T-cell (primary cell): ENCODE results near the gene CXXC5. TPM values are rescaled to one million over a fixed set of nuclear protein-coding genes. Genes with fewer than 3 reads are reported as not detected.

Experiments
- ATAC-seq, 4 experiments: fragments of 200-7000 bp in 3 of 4; fragments of 150-1000 bp in 1 of 4; cut with Tn5 transposase; replicated peaks in 1 of 4; 1 replicate in 3 of 4; 2 replicates in 1 of 4; pipeline ENCODE4 v1.10.0; 2021; ENCODE audit warnings: moderate library complexity in 3 of 4, mild to moderate bottlenecking in 2 of 4, moderate number of reproducible peaks in 1 of 4
- CTCF ChIA-PET, 2 donors: fragments of 300-600 bp; sonication (Branson Sonifier 250); formaldehyde crosslinking; loops; one replicate each; lab custom pipeline; 2022; ENCODE audit warnings: antibody characterized with exemption in 2 of 2; lab: Charles Lee
- POLR2A ChIA-PET, 2 donors: fragments of 300-600 bp; sonication (Branson Sonifier 250); formaldehyde crosslinking; loops; one replicate each; lab custom pipeline; 2022; ENCODE audit warnings: antibody characterized with exemption in 2 of 2; lab: Charles Lee
- DNase-seq, 35 experiments: peaks; one replicate each; pipeline versions ENCODE4 v3.0.0 to v3.0.0-alpha.2; 2013 to 2023
- H3K27ac ChIP-seq: one replicate; pipeline ENCODE4 v1.5.1; 2013; ENCODE audit warnings: low read length
- H3K27me3 ChIP-seq, 2 experiments: replicated peaks in 1 of 2; 1 replicate in 1 of 2; 2 replicates in 1 of 2; pipeline versions ENCODE4 v1.6.1 to v1.7.0; 2013; ENCODE audit warnings: low read length in 1 of 2, mixed read lengths in 1 of 2; ENCODE audit not compliant: control insufficient read depth in 2 of 2, insufficient read depth in 2 of 2; ENCODE audit errors: extremely low read depth in 1 of 2
- H3K36me3 ChIP-seq, 2 donors: 1 replicate in 1 of 2; 2 replicates in 1 of 2; pipeline versions ENCODE4 v1.6.1 to v1.7.0; 2013; ENCODE audit warnings: low read length in 1 of 2; ENCODE audit not compliant: control insufficient read depth in 2 of 2, insufficient read depth in 1 of 2; ENCODE audit errors: extremely low read depth in 1 of 2
- H3K4me1 ChIP-seq, 2 experiments: 1 replicate in 1 of 2; 2 replicates in 1 of 2; pipeline versions ENCODE4 v1.6.1 to v1.7.0; 2013; ENCODE audit warnings: low read length in 2 of 2, mixed read lengths in 1 of 2; ENCODE audit not compliant: insufficient read depth in 2 of 2, control insufficient read depth in 1 of 2; ENCODE audit errors: extremely low read depth in 1 of 2
- H3K4me3 ChIP-seq, 2 donors: 1 replicate in 1 of 2; 2 replicates in 1 of 2; pipeline versions ENCODE4 v1.5.1 to v1.7.0; 2013; ENCODE audit warnings: mild to moderate bottlenecking in 2 of 2, low read length in 1 of 2, moderate library complexity in 1 of 2; ENCODE audit not compliant: control insufficient read depth in 1 of 2; ENCODE audit errors: extremely low read depth in 1 of 2
- H3K9me3 ChIP-seq: 2 replicates; pipeline ENCODE4 v1.7.0; 2013
- H3K27ac Mint-ChIP-seq, 2 donors: one replicate each; pipeline ENCODE4 v1.8.0; 2020 to 2021; ENCODE audit warnings: mild to moderate bottlenecking in 2 of 2, mixed read lengths in 2 of 2
- H3K27me3 Mint-ChIP-seq, 2 donors: one replicate each; pipeline ENCODE4 v1.8.0; 2021 to 2022; ENCODE audit warnings: mixed read lengths in 2 of 2
- H3K36me3 Mint-ChIP-seq: one replicate; pipeline ENCODE4 v1.8.0; 2021; ENCODE audit warnings: mixed read lengths
- H3K4me1 Mint-ChIP-seq, 3 donors: one replicate each; pipeline ENCODE4 v1.8.0; 2020 to 2022; ENCODE audit warnings: mixed read lengths in 3 of 3, mild to moderate bottlenecking in 1 of 3
- H3K4me3 Mint-ChIP-seq, 3 donors: one replicate each; pipeline ENCODE4 v1.8.0; 2020 to 2022; ENCODE audit warnings: mild to moderate bottlenecking in 3 of 3, mixed read lengths in 3 of 3, moderate library complexity in 3 of 3
- H3K9me3 Mint-ChIP-seq, 3 donors: one replicate each; pipeline ENCODE4 v1.8.0; 2020 to 2022; ENCODE audit warnings: mixed read lengths in 3 of 3
- WGBS: methylation state at CpG from one replicate; pipeline ENCODE4 v1.1.5; 2013; ENCODE audit warnings: missing lambda C conversion rate; ENCODE audit not compliant: insufficient coverage; 5-methylcytosine and 5-hydroxymethylcytosine counted together
- total RNA-seq, 35 experiments: library from RNA in 6 of 35; stranded (reverse) in 6 of 35; fragments of 120-200 nt in 1 of 35; gene quantifications; one replicate each; pipeline versions ENCODE4 v1.2.1 to v1.2.4 and lab custom pipeline; 2013 to 2026

CXXC5 gene
- total RNA-seq, 5 donors from 2014 or later (not counting 1 experiment from before 2014, with no cell fraction given), result 5.1 to 7.6 (median 6.2) TPM

- H3K27me3 Mint-ChIP-seq, result peaks cover 4 to 24% of the 10 kb centered on the region in 2 donors
- peaks cover 4 to 34% of the 10 kb centered on the region in 2 experiments for H3K4me1 ChIP-seq
- CTCF ChIA-PET, result no interaction called here
- no peak for DNase-seq
- no peaks in the 10 kb centered on the region for H3K36me3 Mint-ChIP-seq
- H3K4me3 ChIP-seq, result no peak overlapping the region
- H3K36me3 ChIP-seq, result no peaks in the 10 kb centered on the region
- no peak overlapping the region for H3K4me3 Mint-ChIP-seq
- no peaks in the 10 kb centered on the region for H3K9me3 ChIP-seq
- H3K27ac Mint-ChIP-seq, result no peak overlapping the region
- POLR2A ChIA-PET, result no interaction called here
- H3K9me3 Mint-ChIP-seq, result no peaks in the 10 kb centered on the region
- no peak for ATAC-seq
- peaks cover 11 to 29% (median 19%) of the 10 kb centered on the region in 3 donors for H3K4me1 Mint-ChIP-seq
- 86% methylated on average over 1 of the region's 1 CpG for WGBS
- H3K27ac ChIP-seq, result no peak overlapping the region
- peaks cover 0 to 58% of the 10 kb centered on the region in 2 experiments for H3K27me3 ChIP-seq
Measured at GRCh38 chr5:139694556-139695177, 46.5 kb downstream of the CXXC5 start.

GRCh38 chr5:139695178-139695573 lies 47.0 kb downstream of the CXXC5 start:
- Histone ChIP-seq H3K36me3 (no peaks in the 10 kb centered on the region), H3K27ac (no peak overlapping the region), H3K4me1 (peaks cover 4 to 29% of the 10 kb centered on the region in 2 experiments), H3K27me3 (peaks cover 0 to 56% of the 10 kb centered on the region in 2 experiments), H3K9me3 (no peaks in the 10 kb centered on the region), H3K4me3 (no peak overlapping the region)
- POLR2A ChIA-PET, result no interaction called here
- 89% methylated on average over 1 of the region's 2 CpGs for WGBS
- Mint-ChIP-seq H3K36me3 (no peaks in the 10 kb centered on the region), H3K9me3 (no peaks in the 10 kb centered on the region), H3K4me3 (no peak overlapping the region), H3K4me1 (peaks cover 11 to 29% (median 19%) of the 10 kb centered on the region in 3 donors), H3K27ac (no peak overlapping the region), H3K27me3 (peaks cover 4 to 24% of the 10 kb centered on the region in 2 donors)
- no peak for ATAC-seq
- CTCF ChIA-PET, result no interaction called here
- DNase-seq, result no peak

GRCh38 chr5:139696167-139696893 lies 48.2 kb downstream of the CXXC5 start:
- H3K36me3 ChIP-seq, result no peaks in the 10 kb centered on the region

GRCh38 chr5:139696894-139697658 lies 48.9 kb downstream of the CXXC5 start:
- ATAC-seq (peak in 3 of 4 experiments; percentile 46 to 66 (median 55)), DNase-seq (peak in 9 of 35 experiments; percentile 12 to 25 (median 21))
- Mint-ChIP-seq H3K4me3 (peak overlapping the region; percentile 21 to 83 (median 52)), H3K9me3 (no peaks in the 10 kb centered on the region), H3K27ac (no peak overlapping the region), H3K27me3 (peaks cover 5 to 29% of the 10 kb centered on the region in 2 donors), H3K36me3 (no peaks in the 10 kb centered on the region), H3K4me1 (peaks cover 20 to 39% (median 28%) of the 10 kb centered on the region in 3 donors)
- Histone ChIP-seq H3K27me3 (peaks cover 0 to 62% of the 10 kb centered on the region in 2 experiments), H3K36me3 (no peaks in the 10 kb centered on the region), H3K9me3 (no peaks in the 10 kb centered on the region), H3K27ac (no peak overlapping the region), H3K4me3 (peak overlapping the region; percentile 26 to 40), H3K4me1 (peaks cover 7 to 38% of the 10 kb centered on the region in 2 experiments)
- ChIA-PET CTCF (no interaction called here), POLR2A (no interaction called here)
- 23% methylated on average over 25 of the region's 55 CpGs for WGBS

More at GRCh38 chr5:139696167-139696893, 48.2 kb downstream of the CXXC5 start:
- ChIA-PET CTCF (no interaction called here), POLR2A (interaction anchor here in 1 of 2 donors (0.5 kb wide), 1 partner anchor 1359 kb away, joined by 4 read pairs; no protein-coding TSS in a partner anchor)
- Mint-ChIP-seq H3K9me3 (no peaks in the 10 kb centered on the region), H3K27me3 (peaks cover 4 to 26% of the 10 kb centered on the region in 2 donors), H3K4me1 (peaks cover 17 to 36% (median 25%) of the 10 kb centered on the region in 3 donors), H3K4me3 (peak overlapping the region; percentile 52 to 83 (median 58)), H3K27ac (no peak overlapping the region), H3K36me3 (no peaks in the 10 kb centered on the region)
- Histone ChIP-seq H3K27me3 (peaks cover 0 to 57% of the 10 kb centered on the region in 2 experiments), H3K4me1 (peaks cover 7 to 35% of the 10 kb centered on the region in 2 experiments), H3K4me3 (no peak overlapping the region), H3K27ac (no peak overlapping the region), H3K9me3 (no peaks in the 10 kb centered on the region)
- WGBS, result 79% methylated on average over 16 of the region's 21 CpGs
- DNase-seq (no peak), ATAC-seq (no peak)

GRCh38 chr5:139698490-139699146 lies 50.5 kb downstream of the CXXC5 start:
- no peaks in the 10 kb centered on the region for H3K36me3 Mint-ChIP-seq
- no peak overlapping the region for H3K27ac Mint-ChIP-seq
- WGBS, result no CpG with 5 or more reads among the region's 13 CpGs
- Histone ChIP-seq H3K9me3 (no peaks in the 10 kb centered on the region), H3K4me3 (no peak overlapping the region), H3K27ac (no peak overlapping the region), H3K27me3 (peaks cover 0 to 68% of the 10 kb centered on the region in 2 experiments), H3K4me1 (peaks cover 7 to 38% of the 10 kb centered on the region in 2 experiments), H3K36me3 (no peaks in the 10 kb centered on the region)
- no peaks in the 10 kb centered on the region for H3K9me3 Mint-ChIP-seq
- H3K4me3 Mint-ChIP-seq, result peak overlapping the region in 2 of 3 donors; percentile 9 to 83
- H3K4me1 Mint-ChIP-seq, result peaks cover 20 to 39% (median 30%) of the 10 kb centered on the region in 3 donors
- ChIA-PET CTCF (no interaction called here), POLR2A (interaction anchor here in 1 of 2 donors (0.6 kb wide), 1 partner anchor 35 kb away, joined by 4 read pairs; no protein-coding TSS in a partner anchor)
- ATAC-seq, result no peak
- peaks cover 8 to 36% of the 10 kb centered on the region in 2 donors for H3K27me3 Mint-ChIP-seq
- DNase-seq, result peak in 2 of 35 experiments; percentile 5 to 23
